Measurements from ENCODE around the gene ODF4. TPM values are rescaled to one million over a fixed set of nuclear protein-coding genes. Genes with fewer than 3 reads are reported as not detected.
"Not testable (repeated sequence)": the region's sequence is repeated elsewhere in the genome, so short reads cannot be mapped to it uniquely, and the experiment has no call there.

ODF4 gene
- total and polyA plus RNA-seq, 2 of the 13 experiments (the other 11 are each of a cell fraction or from before 2014, with no cell fraction given), result not detected

GRCh38 chr17:8345951-8346665 is 6.5 kb downstream of the ODF4 start:
- intact Hi-C loops (cut with micrococcal nuclease; ENCODE audit: unreplicated experiment), result no loop called here
- H3K27ac ChIP-seq (ENCODE audit: extremely low read length, insufficient read depth, low read length), result no peak overlapping the region
- DNase-seq (ENCODE audit: low spot score), result no peak
- H3K36me3 ChIP-seq (replicated peaks in 1 of 2; ENCODE audit: control insufficient read depth in 1 of 2, insufficient read depth in 2 of 2, low read length in 2 of 2), result no peaks in the 10 kb centered on the region
- CTCF ChIA-PET (ENCODE audit: low intra/inter-chr PET ratio, low total read pairs), result no interaction called here
- ATAC-seq, result no peak; the same call in 2 of the 3 replicates
- FAIRE-seq, result no peak
- in situ Hi-C loops (cut with HindIII; ENCODE audit: extremely low pct_ligation_motif_present, low pct_unique_long_range_greater_than_20kb), result no loop called here
- H3K9ac ChIP-seq (ENCODE audit: insufficient read depth, low read depth, low read length), result no peak overlapping the region
- no peak overlapping the region for H2AFZ ChIP-seq (ENCODE audit: low read length)
- H4K20me1 ChIP-seq (ENCODE audit: insufficient read depth, low read length), result no peaks in the 10 kb centered on the region
- TF ChIP-seq MTF1 (CRISPR knock-in tag; IDR thresholded peaks at IDR 0.05) (no peak), IRF2 (CRISPR knock-in tag; IDR thresholded peaks at IDR 0.05) (no peak)
- 20% methylated on average over 5 of the region's 5 CpGs for WGBS (ENCODE audit: low lambda C conversion rate)
- no peaks in the 10 kb centered on the region for H3K79me2 ChIP-seq (ENCODE audit: insufficient read depth, low read length)
- BruUV-seq (replicated peaks), result no TSS peak
- no peaks in the 10 kb centered on the region for H3K9me3 ChIP-seq (ENCODE audit: low read length)
- no peak overlapping the region for H3K4me3 ChIP-seq (replicated peaks in 1 of 3; ENCODE audit: insufficient read depth in 1 of 3, low read depth in 2 of 3, low read length in 3 of 3)
- peaks cover 0 to 19% of the 10 kb centered on the region in 2 experiments; a peak in 3 of 5 replicates for H3K27me3 ChIP-seq (ENCODE audit: control insufficient read depth in 1 of 2, insufficient read depth in 2 of 2, low read length in 2 of 2)
- no peaks in the 10 kb centered on the region for H3K4me1 ChIP-seq (ENCODE audit: insufficient read depth, low read length)
- POLR2A ChIA-PET, result no interaction called here
- H3K4me2 ChIP-seq (ENCODE audit: low read depth, low read length), result no peak overlapping the region

- FAIRE-seq; H3K36me3 ChIP-seq (replicated peaks in 1 of 2; ENCODE audit: control insufficient read depth in 1 of 2, insufficient read depth in 2 of 2, low read length in 2 of 2); H3K4me2 ChIP-seq (ENCODE audit: low read depth, low read length); H3K4me3 ChIP-seq (replicated peaks in 1 of 3; ENCODE audit: insufficient read depth in 1 of 3, low read depth in 2 of 3, low read length in 3 of 3); POLR2A ChIA-PET; H3K27ac ChIP-seq (ENCODE audit: extremely low read length, insufficient read depth, low read length); in situ Hi-C loops (cut with HindIII; ENCODE audit: extremely low pct_ligation_motif_present, low pct_unique_long_range_greater_than_20kb); BruUV-seq (replicated peaks); H4K20me1 ChIP-seq (ENCODE audit: insufficient read depth, low read length); H2AFZ ChIP-seq (ENCODE audit: low read length); ATAC-seq; DNase-seq (ENCODE audit: low spot score); H3K4me1 ChIP-seq (ENCODE audit: insufficient read depth, low read length); intact Hi-C loops (cut with micrococcal nuclease; ENCODE audit: unreplicated experiment); H3K79me2 ChIP-seq (ENCODE audit: insufficient read depth, low read length); CTCF ChIA-PET (ENCODE audit: low intra/inter-chr PET ratio, low total read pairs); H3K9ac ChIP-seq (ENCODE audit: insufficient read depth, low read depth, low read length); H3K9me3 ChIP-seq (ENCODE audit: low read length): not testable (repeated sequence)
- no CpG with 5 or more reads among the region's 25 CpGs for WGBS (ENCODE audit: low lambda C conversion rate)
- H3K27me3 ChIP-seq (ENCODE audit: control insufficient read depth in 1 of 2, insufficient read depth in 2 of 2, low read length in 2 of 2), result peaks cover 0 to 15% of the 10 kb centered on the region in 2 experiments; a peak in 3 of 5 replicates
Observed at GRCh38 chr17:8347001-8347400, 7.4 kb downstream of the ODF4 start.
